Heart right ventricle (tissue), 16 donors: ENCODE results near the gene RGS12. TPM values are rescaled to one million over a fixed set of nuclear protein-coding genes. Genes with fewer than 3 reads are reported as not detected.

Experiments used
- ATAC-seq, 8 donors: fragments of 200-7000 bp; cut with Tn5 transposase; one replicate each; pipeline ENCODE4 v1.9.1; 2020; ENCODE audit warnings: mild to moderate bottlenecking in 8 of 8, moderate library complexity in 8 of 8, moderate number of reproducible peaks in 1 of 8
- DNase-seq, 2 donors: peaks; one replicate each; pipeline ENCODE4 v3.0.0-alpha.2; 2020
- H3K27ac ChIP-seq, 10 donors: fragments of 200-600 bp; sonication (generic) in 2 of 10; one replicate each; pipeline versions ENCODE4 v1.5.0 to v1.8.0; 2020 to 2022; ENCODE audit warnings: mild to moderate bottlenecking in 3 of 10
- H3K27me3 ChIP-seq, 7 donors: fragments of 200-600 bp; one replicate each; pipeline ENCODE4 v1.8.0; 2021 to 2022; ENCODE audit warnings: mild to moderate bottlenecking in 2 of 7
- H3K36me3 ChIP-seq, 9 donors: fragments of 200-600 bp; sonication (generic) in 1 of 9; one replicate each; pipeline versions ENCODE4 v1.5.0 to v1.8.0; 2020 to 2022; ENCODE audit warnings: mild to moderate bottlenecking in 2 of 9
- H3K4me1 ChIP-seq, 9 donors: fragments of 200-600 bp; sonication (generic) in 1 of 9; one replicate each; pipeline versions ENCODE4 v1.5.0 to v1.8.0; 2020 to 2022; ENCODE audit warnings: mild to moderate bottlenecking in 4 of 9
- H3K4me3 ChIP-seq, 10 donors: fragments of 200-600 bp; sonication (generic) in 2 of 10; one replicate each; pipeline versions ENCODE4 v1.5.0 to v1.8.0; 2020 to 2022; ENCODE audit warnings: mild to moderate bottlenecking in 7 of 10, moderate library complexity in 2 of 10
- H3K9me3 ChIP-seq, 11 donors: fragments of 200-600 bp in 10 of 11; sonication (generic) in 2 of 11; one replicate each; pipeline versions ENCODE4 v1.5.0 to v1.8.0; 2013 to 2022; ENCODE audit warnings: mild to moderate bottlenecking in 2 of 11, control low read depth in 1 of 11, moderate library complexity in 1 of 11
- WGBS, 2 donors: extraction: QIAGEN DNeasy Blood & Tissue Kit; methylation state at CpG; one replicate each; pipeline ENCODE4 v1.1.7; 2013; ENCODE audit warnings: inconsistent platforms in 1 of 2; 5-methylcytosine and 5-hydroxymethylcytosine counted together
- intact Hi-C, 10 donors: fragments of 100-400 bp; cut with DNase I; formaldehyde crosslinking; loops; one replicate each; pipeline versions ENCODE4 v1.11.1 to v1.14.2; 2022
- polyA plus RNA-seq, 2 donors: library from polyadenylated mRNA; stranded (reverse); fragments of 200-250 nt; gene quantifications; one replicate each; pipeline ENCODE4 v1.2.3, GENCODE V29; 2013
- total RNA-seq, 10 donors: library from RNA; stranded (reverse); fragmentation: NEBNext Ultra II Directional in 3 of 10; extraction: Animal tissue kit (Norgen Biotek cat#: 25700) in 3 of 10; gene quantifications; one replicate each; pipeline versions ENCODE4 v1.2.1 to v1.2.4, GENCODE V29; 2021 to 2023
- TF ChIP-seq, protein P1 (sequence below), 9 donors: fragments of 200-600 bp; sonication (generic) in 2 of 9; IDR thresholded peaks; one replicate each; pipeline versions ENCODE4 v1.5.0 to v1.8.0; 2021 to 2022; ENCODE audit warnings: antibody characterized with exemption in 9 of 9, mild to moderate bottlenecking in 5 of 9, moderate library complexity in 1 of 9
- donor health status: Arrhythmogenic right ventricular cardiomyopathy.
- donor health status: ischemic (EF 13 %, LVEDD 7.1; RV severe dilation, severe dysfunction).
- donor health status: healthy with polysubstance abuse.
- donor health status: DM: no; HTN: yes; CAD: no.
- donor health status: DM: no; HTN: no; CAD: no.
- donor health status: ischemic (EF 25% LVEDD 6.9; RV normal size, moderate dysfunction).
- donor health status: ischemic (EF 25% LVEDD 5.7; RV mildly dilated, moderate dysfunction).
- donor health status: healthy.
- donor health status: DM: yes; HTN: yes; CAD: no.
- donor health status: Ischemic cardiomyopathy.
- donor health status: ischemic (EF 35%, LVEDD 5.7; RV mildly dilated, moderate dysfunction).
- donor health status: nonischemic (EF 11% LVEDD 7.7; RV severe dilation, severe dysfunction).
- donor health status: DM: yes; HTN: yes; CAD: no.
- donor health status: PGD.
- donor health status: ischemic (EF 29% LVEDD 5.4; RV normal size, mild dysfunction).
- donor health status: nonischemic (EF 23%, LVEDD 6.1; RV moderate dilation, normal function).

Gene RGS12
- total and polyA plus RNA-seq, 12 donors = 9.7 to 24.4 (median 13.1) TPM

GRCh38 chr4:3250438-3250955, 42.3 kb upstream of the RGS12 start:
- Histone ChIP-seq H3K27me3 (no peaks in the 10 kb centered on the region), H3K27ac (no peak overlapping the region), H3K4me3 (no peak overlapping the region), H3K36me3 (peaks cover 0 to 3% (median 0%) of the 10 kb centered on the region in 9 donors), H3K9me3 (no peaks in the 10 kb centered on the region), H3K4me1 (no peaks in the 10 kb centered on the region)
- TF ChIP-seq, protein P1, sequence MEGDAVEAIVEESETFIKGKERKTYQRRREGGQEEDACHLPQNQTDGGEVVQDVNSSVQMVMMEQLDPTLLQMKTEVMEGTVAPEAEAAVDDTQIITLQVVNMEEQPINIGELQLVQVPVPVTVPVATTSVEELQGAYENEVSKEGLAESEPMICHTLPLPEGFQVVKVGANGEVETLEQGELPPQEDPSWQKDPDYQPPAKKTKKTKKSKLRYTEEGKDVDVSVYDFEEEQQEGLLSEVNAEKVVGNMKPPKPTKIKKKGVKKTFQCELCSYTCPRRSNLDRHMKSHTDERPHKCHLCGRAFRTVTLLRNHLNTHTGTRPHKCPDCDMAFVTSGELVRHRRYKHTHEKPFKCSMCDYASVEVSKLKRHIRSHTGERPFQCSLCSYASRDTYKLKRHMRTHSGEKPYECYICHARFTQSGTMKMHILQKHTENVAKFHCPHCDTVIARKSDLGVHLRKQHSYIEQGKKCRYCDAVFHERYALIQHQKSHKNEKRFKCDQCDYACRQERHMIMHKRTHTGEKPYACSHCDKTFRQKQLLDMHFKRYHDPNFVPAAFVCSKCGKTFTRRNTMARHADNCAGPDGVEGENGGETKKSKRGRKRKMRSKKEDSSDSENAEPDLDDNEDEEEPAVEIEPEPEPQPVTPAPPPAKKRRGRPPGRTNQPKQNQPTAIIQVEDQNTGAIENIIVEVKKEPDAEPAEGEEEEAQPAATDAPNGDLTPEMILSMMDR (IDR thresholded peaks at IDR 0.05) = no peak
- ATAC-seq (no peak), DNase-seq (no peak)
- intact Hi-C loops = no loop called here
- WGBS, 2 donors = 90 to 91% methylated on average over 14 of the region's 14 CpGs

DNA sequence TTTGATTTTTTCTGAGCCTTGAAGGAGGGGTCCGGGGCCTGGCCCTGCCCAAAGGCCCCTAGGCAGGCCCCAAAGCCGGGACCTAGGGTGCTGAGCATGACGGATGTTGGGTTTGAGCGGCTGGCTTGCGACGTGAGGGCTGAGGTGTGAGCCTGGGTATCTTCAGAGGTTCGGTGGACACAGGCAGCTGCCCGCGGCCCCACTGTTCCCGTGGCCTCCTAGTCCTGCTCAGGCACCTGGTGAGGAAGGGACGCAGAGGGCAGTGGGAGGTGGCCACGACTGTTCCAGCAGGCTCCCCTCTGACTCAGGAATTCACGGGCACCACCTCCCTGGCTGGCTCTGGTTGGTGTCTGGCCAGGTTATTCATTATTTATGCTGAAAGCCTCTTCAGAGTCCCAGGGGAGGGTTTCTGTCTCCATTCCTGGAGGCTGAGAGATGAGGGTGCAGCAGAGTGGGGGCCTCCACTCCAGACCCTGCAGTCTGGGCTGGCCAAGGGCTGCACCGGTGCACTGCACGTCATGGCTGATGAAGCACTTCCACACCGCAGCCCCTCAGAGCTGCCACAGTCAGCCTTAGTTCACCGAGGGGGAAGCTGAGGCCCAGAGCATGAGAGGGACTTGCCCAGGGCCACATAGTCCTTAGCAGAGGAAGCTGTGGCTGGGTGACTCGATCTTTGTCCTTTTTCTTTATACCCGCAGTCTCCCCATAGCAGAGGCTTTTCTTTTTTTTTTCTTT, 41.7 kb upstream of the RGS12 start:
- no peak overlapping the region for H3K27ac ChIP-seq
- H3K36me3 ChIP-seq = peaks cover 0 to 3% (median 0%) of the 10 kb centered on the region in 9 donors
- WGBS, 2 donors = 94 to 96% methylated on average over 19 of the region's 19 CpGs
- ATAC-seq (no peak), DNase-seq (no peak)
- no peaks in the 10 kb centered on the region for H3K27me3 ChIP-seq
- H3K9me3 ChIP-seq = no peaks in the 10 kb centered on the region
- H3K4me3 ChIP-seq = no peak overlapping the region
- intact Hi-C loops = no loop called here
- no peaks in the 10 kb centered on the region for H3K4me1 ChIP-seq
- TF ChIP-seq, protein P1 (IDR thresholded peaks at IDR 0.05) = no peak

DNA sequence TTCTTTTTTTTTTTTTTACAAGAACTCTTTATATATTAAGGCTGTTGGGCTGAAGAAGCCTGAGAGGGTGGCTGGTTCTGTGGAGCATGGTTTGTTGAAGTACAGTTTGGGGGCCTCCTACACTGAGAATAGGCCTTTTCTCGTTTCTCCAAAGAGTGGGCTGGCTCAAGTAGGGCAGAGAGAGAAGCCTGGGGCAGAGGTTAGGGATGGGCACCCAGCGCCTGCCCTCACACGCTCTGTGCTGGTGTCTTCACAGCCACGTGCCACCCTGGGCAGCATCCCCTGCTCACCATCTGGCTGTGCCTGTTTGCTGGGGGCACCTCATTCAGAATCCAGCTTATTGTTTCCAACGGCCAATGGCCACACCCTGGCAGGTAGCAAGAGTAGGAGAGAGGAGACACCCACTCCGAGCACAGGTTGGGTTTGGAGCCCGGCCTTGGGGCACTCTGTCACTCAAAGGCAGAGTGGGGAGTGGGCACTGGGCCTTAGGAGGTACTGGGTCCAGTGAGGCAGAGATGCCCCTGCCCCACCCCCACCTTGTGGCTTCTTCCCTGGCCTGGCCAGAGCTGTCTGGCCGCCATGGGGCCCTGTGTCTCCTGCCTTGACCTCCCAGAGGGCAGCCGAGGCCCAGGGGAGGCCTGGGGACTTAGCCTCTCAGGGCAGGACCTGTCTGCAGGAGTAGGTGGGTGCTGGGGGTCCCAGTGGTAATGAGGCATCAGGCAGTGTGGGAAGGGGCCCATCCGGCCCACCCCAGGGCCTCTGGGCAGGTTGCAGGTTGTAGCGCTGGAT, 40.9 kb upstream of the RGS12 start:
- DNase-seq = no peak
- intact Hi-C loops = no loop called here
- Histone ChIP-seq H3K4me1 (no peaks in the 10 kb centered on the region), H3K27me3 (no peaks in the 10 kb centered on the region), H3K27ac (no peak overlapping the region), H3K4me3 (no peak overlapping the region), H3K9me3 (no peaks in the 10 kb centered on the region), H3K36me3 (peaks cover 0 to 3% (median 0%) of the 10 kb centered on the region in 9 donors)
- TF ChIP-seq, protein P1 (IDR thresholded peaks at IDR 0.05) = no peak
- ATAC-seq = no peak
- 95 to 96% methylated on average over 11 of the region's 11 CpGs for WGBS, 2 donors

- intact Hi-C loops = no loop called here
- Histone ChIP-seq H3K4me3 (no peak overlapping the region), H3K36me3 (peaks cover 0 to 3% (median 0%) of the 10 kb centered on the region in 9 donors), H3K4me1 (no peaks in the 10 kb centered on the region), H3K9me3 (no peaks in the 10 kb centered on the region), H3K27ac (no peak overlapping the region), H3K27me3 (no peaks in the 10 kb centered on the region)
- DNase-seq (no peak), ATAC-seq (no peak)
- TF ChIP-seq, protein P1 (IDR thresholded peaks at IDR 0.05) = no peak
- 95 to 96% methylated on average over 3 of the region's 3 CpGs for WGBS, 2 donors
These were observed 40.4 kb upstream of the RGS12 start for GRCh38 chr4:3252480-3252828.
